Panc1 (cell line): ENCODE results near the gene NPIPA2. TPM values are rescaled to one million over a fixed set of nuclear protein-coding genes. Genes with fewer than 3 reads are reported as not detected.

Experiments used
- total RNA-seq: library from RNA; stranded (reverse); gene quantifications from one replicate; pipeline ENCODE4 v1.2.1, GENCODE V29; 2021; ENCODE audit not compliant: unreplicated experiment

The NPIPA2 gene
- total RNA-seq, 1 experiment from 2014 or later, result 3.9 TPM

Other genes with a start within 250 kb of the NPIPA2 start
- 57.8 TPM for gene PARN, start 112.3 kb upstream of the NPIPA2 start, total RNA-seq
- 114 TPM for gene BFAR, start 109.6 kb upstream of the NPIPA2 start, total RNA-seq
- gene PLA2G10, start 48.2 kb upstream of the NPIPA2 start, total RNA-seq, result 0.23 TPM
- 3.7 TPM for gene NPIPA3, start 39.1 kb upstream of the NPIPA2 start, total RNA-seq
- gene NOMO1, start 91.2 kb downstream of the NPIPA2 start, total RNA-seq, result 249 TPM
- gene NPIPA1, start 194.9 kb downstream of the NPIPA2 start, total RNA-seq, result 126 TPM
- 103 TPM for gene PDXDC1, start 232.5 kb downstream of the NPIPA2 start, total RNA-seq